ENCODE results near the gene RGMA.

DNA sequence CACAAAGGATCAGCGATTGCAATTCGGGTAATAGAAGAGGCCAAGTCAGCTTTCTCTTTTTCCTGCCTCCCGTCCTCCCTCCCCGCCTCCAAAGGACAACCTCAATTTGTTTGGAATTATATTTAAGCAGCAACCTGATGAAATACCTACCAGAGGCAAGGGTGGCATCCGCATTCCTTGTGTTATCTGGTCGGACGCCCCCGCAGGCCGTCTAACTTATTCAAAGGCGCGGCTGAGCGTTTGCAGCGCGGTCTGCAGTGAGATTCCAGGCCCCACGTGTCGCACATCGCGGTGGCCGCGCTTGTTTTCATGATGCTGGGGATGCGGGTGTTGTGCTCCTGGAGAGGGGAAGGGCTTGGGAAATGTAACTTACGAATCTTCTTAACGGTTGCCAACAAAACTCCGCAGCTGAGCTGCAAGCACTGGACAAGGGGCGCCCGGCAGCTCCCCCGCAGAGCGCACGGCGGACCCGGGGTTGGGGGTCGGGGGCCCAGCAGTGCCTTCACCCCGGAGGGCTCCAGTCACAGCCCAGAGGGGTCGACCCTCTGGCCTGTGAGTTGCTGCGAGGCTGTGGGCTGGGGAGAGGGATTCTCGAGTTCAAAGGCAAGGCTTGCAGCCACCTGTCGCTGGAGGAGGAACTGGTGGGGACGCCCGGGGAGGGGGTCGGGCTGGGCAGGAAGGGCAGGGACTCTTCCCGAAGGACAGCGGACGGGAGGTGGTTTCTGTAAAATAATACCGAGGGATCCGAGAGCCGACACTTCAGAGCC, 20.5 kb upstream of the RGMA start:
- TF ChIP-seq, protein P1, sequence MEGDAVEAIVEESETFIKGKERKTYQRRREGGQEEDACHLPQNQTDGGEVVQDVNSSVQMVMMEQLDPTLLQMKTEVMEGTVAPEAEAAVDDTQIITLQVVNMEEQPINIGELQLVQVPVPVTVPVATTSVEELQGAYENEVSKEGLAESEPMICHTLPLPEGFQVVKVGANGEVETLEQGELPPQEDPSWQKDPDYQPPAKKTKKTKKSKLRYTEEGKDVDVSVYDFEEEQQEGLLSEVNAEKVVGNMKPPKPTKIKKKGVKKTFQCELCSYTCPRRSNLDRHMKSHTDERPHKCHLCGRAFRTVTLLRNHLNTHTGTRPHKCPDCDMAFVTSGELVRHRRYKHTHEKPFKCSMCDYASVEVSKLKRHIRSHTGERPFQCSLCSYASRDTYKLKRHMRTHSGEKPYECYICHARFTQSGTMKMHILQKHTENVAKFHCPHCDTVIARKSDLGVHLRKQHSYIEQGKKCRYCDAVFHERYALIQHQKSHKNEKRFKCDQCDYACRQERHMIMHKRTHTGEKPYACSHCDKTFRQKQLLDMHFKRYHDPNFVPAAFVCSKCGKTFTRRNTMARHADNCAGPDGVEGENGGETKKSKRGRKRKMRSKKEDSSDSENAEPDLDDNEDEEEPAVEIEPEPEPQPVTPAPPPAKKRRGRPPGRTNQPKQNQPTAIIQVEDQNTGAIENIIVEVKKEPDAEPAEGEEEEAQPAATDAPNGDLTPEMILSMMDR (IDR thresholded peaks at IDR 0.05) = no peak
- no peak for TF ChIP-seq POLR2A (IDR thresholded peaks at IDR 0.05)
- no peak for TF ChIP-seq POLR2AphosphoS5 (IDR thresholded peaks at IDR 0.05)
